Retinal pigment epithelial cell (primary cell): ENCODE results near the gene ACHE.
"Not testable (repeated sequence)": the region's sequence is repeated elsewhere in the genome, so short reads cannot be mapped to it uniquely, and the experiment has no call there.

Source experiments
- DNase-seq: peaks from one replicate; pipeline ENCODE4 v3.0.0-alpha.2; 2010; ENCODE audit warnings: low read depth
- H3K4me3 ChIP-seq: 2 replicates; pipeline ENCODE4 v1.5.1; 2011; ENCODE audit warnings: mild to moderate bottlenecking, low read length, control low read depth, moderate library complexity
- TF ChIP-seq, protein P1 (sequence below): conservative IDR thresholded peaks from 2 replicates; pipeline ENCODE4 v1.5.1; 2011; ENCODE audit warnings: low read depth, low read length, control low read depth, inconsistent platforms

The ACHE gene

DNA sequence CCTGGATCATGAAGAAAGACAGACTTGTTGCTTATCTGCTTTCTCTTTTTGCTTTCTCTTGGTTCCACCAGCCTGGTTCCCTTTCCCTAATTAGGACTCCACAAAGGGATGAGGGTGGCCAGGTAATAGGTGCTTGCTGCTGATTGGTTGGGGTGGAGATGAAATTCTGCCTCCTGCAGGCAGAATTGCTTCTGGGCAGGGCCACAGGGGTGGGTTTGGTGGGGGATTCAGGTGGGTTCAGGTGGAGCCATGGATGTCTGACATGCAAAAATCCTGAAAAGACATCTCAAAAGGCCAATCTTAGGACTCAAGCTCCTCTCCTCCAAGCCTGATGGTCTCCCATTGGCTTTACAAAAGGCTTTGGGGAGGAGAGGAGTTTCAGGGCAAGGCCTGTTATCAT, 25.4 kb upstream of the ACHE start:
- TF ChIP-seq, protein P1, sequence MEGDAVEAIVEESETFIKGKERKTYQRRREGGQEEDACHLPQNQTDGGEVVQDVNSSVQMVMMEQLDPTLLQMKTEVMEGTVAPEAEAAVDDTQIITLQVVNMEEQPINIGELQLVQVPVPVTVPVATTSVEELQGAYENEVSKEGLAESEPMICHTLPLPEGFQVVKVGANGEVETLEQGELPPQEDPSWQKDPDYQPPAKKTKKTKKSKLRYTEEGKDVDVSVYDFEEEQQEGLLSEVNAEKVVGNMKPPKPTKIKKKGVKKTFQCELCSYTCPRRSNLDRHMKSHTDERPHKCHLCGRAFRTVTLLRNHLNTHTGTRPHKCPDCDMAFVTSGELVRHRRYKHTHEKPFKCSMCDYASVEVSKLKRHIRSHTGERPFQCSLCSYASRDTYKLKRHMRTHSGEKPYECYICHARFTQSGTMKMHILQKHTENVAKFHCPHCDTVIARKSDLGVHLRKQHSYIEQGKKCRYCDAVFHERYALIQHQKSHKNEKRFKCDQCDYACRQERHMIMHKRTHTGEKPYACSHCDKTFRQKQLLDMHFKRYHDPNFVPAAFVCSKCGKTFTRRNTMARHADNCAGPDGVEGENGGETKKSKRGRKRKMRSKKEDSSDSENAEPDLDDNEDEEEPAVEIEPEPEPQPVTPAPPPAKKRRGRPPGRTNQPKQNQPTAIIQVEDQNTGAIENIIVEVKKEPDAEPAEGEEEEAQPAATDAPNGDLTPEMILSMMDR: no peak
- DNase-seq: no peak
- no peak overlapping the region for H3K4me3 ChIP-seq

DNA sequence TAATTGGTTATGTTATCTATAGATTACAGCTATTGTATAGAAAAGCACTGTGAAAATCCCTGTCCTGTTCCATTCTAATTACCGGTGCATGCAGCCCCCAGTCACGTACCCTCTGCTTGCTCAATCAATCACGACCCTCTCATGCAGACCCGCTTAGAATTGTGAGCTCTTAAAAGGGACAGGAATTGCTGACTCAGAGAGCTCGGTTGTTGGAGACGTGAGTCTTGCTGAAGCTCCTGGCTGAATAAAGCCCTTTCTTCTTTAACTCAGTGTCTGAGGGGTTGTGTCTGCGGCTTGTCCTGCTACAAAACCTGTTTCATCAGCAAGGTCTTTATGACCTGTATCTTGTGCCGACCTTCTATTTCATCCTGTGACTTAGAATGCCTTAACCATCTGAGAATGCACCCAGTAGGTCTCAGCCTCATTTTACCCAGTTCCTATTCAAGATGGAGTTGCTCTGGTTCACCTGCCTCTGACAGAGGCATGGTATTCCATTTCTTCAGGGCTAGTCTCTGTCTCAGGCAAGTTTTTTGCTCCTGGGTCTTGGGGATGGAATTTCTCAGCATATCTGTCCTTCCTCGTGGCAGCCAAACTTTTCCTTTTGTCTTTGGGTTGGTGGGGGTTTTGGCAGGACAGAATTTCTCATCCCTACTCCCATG, 24.2 kb upstream of the ACHE start:
- not testable (repeated sequence) for H3K4me3 ChIP-seq, DNase-seq

DNA sequence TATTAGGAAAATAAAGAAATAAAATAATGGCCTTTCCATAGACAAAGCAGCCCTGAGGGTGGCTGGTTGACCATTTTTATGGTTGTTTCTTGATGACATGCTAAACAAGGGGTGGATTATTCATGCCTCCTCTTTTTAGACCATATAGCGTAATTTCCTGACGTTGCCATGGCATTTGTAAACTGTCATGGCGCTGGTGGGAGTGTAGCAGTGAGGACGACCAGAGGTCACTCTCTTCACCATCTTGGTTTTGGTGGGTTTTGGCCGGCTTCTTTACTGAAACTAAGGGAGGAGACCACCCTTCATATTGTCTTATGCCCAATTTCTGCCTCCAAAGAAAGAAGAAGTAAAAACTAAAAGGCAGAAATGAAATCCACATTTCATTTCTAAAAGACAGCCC, 23.6 kb upstream of the ACHE start:
- not testable (repeated sequence) for H3K4me3 ChIP-seq, DNase-seq

DNA sequence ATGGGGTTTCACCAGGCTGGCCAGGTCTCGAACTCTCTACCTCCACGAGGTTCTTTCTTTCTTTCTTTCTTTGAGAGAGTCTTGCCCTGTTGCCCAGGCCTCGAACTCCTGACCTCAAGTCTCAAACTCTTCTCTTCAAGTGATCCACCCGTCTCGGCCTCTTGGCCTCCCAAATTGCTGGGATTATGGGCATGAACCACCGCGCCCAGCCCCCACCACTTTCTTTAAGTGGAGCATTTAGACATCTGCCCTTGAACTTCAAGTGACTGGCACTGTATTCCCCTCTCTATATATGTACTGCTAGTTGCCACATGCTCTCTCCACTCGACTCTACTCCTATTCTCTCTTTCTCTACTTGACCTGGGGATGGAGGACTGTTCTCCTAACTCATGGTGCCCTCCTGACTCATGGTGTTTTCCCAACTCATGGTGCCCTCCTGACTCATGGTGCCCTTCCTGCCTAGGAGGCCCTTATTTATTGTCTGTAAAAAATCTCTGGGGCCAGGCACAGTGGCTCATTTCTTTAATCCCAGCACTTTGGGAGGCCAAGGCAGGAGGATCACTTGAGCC, 19.3 kb upstream of the ACHE start:
- TF ChIP-seq, protein P1: no peak

DNA sequence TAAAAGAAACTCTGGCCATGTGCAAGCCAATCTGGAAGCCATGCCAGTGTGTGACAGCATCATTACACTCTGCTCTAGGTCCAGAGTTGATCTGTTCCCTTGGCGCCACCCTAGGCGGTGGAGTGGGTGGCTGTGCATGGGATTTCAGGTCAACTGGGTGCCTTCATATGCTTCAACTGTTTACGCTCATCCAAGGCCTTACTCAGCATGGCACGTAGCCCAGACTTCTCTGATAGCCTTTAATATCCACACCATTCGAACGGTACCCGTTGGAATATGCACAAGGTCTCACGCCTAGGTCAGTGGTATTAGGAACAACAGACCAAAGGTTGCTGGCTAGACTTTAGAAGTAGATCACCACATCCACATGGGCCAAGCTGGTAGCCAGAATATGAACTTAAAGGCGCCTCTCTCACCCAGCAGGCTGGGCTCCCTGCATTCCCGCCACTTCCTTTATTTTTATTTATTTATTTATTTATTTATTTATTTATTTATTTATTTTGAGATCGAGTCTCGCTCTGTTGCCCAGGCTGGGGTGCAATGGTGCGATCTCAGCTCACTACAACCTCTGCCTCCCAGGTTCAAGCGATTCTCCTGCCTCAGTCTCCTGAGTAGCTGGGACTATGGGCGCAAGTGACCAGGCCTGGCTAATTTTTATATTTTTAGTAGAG, 18.7 kb upstream of the ACHE start:
- TF ChIP-seq, protein P1: no peak
- DNase-seq: no peak
- H3K4me3 ChIP-seq: no peak overlapping the region

More for the DNA sequence above, 19.3 kb upstream of the ACHE start:
- H3K4me3 ChIP-seq: no peak overlapping the region
- DNase-seq: no peak

DNA sequence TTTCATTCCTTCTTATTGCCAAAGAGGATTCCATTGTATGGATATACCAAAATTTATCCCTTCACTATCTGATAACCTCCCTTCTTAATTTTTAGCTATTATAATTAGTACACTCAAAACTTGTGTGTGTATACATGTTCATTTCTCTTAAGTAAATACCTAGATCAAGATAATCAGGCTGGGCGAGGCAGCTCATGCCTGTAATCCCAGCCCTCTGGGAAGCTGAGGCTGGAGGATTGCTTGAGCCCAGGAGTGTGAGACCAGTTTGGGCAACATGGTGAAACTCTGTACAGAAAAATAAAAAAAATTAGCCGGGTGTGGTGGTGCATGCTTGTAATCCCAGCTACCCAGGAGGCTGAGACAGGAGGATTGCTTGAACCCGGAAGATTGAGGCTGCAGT, 15.8 kb upstream of the ACHE start:
- no peak for DNase-seq
- H3K4me3 ChIP-seq: no peak overlapping the region
- TF ChIP-seq, protein P1: no peak

DNA sequence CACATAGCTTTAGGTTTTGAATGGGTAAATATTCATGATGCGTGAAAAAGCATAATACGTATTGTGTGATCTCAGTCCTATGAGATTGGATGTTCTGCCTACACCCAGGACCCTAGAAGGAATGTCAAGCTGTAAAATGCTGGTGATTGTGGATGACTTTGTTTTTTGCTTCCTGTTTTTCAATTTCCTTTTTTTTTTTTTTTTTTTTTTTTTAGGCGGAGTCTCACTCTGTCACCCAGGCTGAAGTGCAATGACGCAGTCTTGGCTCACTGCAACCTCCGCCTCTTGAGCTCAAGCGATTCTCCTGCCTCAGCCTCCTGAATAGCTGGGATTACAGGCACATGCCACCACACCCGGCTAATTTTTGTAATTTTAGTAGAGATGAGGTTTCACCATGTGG, 14.8 kb upstream of the ACHE start:
- H3K4me3 ChIP-seq, DNase-seq: not testable (repeated sequence)

DNA sequence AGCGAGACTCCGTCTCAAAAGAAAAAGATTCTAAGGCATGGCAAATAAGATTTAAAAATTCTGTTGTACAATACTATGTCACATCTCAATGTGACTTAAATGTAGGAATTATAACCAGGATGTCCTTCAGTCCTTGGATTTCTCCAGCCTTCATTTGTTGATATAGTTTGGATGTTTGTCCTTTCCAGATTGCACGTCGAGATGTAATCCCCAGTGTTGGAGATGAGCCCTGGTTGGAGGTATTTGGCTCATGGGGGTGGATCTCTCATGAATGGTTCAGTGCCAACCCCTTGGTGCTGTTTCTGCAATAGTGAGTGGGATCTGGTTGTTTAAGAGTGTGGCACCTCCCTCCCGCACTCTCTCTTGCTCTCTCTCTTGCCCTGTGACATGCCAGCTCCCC, 12.8 kb upstream of the ACHE start:
- DNase-seq: no peak
- TF ChIP-seq, protein P1: no peak
- H3K4me3 ChIP-seq: no peak overlapping the region

DNA sequence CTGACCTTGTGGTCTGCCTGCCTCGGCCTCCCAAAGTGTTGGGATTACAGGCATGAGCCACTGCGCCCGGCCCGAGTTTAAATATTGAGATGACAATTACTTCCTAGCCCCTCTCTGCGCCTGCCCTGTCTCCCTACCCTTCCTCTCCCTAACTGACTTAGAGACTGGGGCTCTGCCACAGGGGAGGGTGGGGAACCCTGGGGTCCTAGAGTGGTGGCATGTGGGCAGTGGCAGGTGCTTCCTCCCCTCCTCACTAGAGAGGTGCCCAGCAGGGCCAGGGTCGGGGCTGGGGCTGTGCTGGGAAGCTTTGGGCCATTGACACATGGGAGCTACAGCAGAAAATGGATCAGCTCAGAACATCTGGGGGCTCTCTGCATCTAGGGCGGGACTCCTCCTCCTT, 7.0 kb upstream of the ACHE start:
- no peak for DNase-seq
- no peak overlapping the region for H3K4me3 ChIP-seq
- TF ChIP-seq, protein P1: no peak
